Peyer's patch (tissue), 4 donors: Measurements from ENCODE around the gene JAK1.

ENCODE experiments used
- CTCF ChIP-seq, 6 experiments: fragments of 450-650 bp in 4 of 6; fragments of 200-600 bp in 2 of 6; sonication (generic) in 1 of 6; IDR thresholded peaks; one replicate each; pipeline ENCODE4 v1.5.1; 2017 to 2019; ENCODE audit warnings: antibody characterized with exemption in 6 of 6, mild to moderate bottlenecking in 3 of 6, moderate library complexity in 1 of 6
- POLR2A ChIP-seq, 2 donors: fragments of 450-650 bp; IDR thresholded peaks; one replicate each; pipeline ENCODE4 v1.5.1; 2017; ENCODE audit warnings: antibody characterized with exemption in 2 of 2, mild to moderate bottlenecking in 2 of 2, moderate library complexity in 2 of 2

GRCh38 chr1:64953241-64953640, 13.1 kb downstream of the JAK1 start:
- no peak for TF ChIP-seq CTCF (IDR thresholded peaks at IDR 0.05)
- no peak for TF ChIP-seq POLR2A (IDR thresholded peaks at IDR 0.05)
